Endothelial cell (in vitro differentiated cells): ENCODE data around the gene RAB11A. TPM values are rescaled to one million over a fixed set of nuclear protein-coding genes. Genes with fewer than 3 reads are reported as not detected.

ENCODE experiments used
- DNase-seq: peaks from one replicate; pipeline ENCODE4 v3.0.0; 2021; ENCODE audit warnings: low spot score
- H3K27ac Mint-ChIP-seq: one replicate; pipeline ENCODE4 v1.8.0; 2021; ENCODE audit warnings: mixed read lengths, inconsistent platforms; ENCODE audit not compliant: unreplicated experiment
- H3K27me3 Mint-ChIP-seq: one replicate; pipeline ENCODE4 v1.8.0; 2021; ENCODE audit warnings: mild to moderate bottlenecking, moderate library complexity, mixed read lengths, inconsistent platforms; ENCODE audit not compliant: unreplicated experiment
- H3K36me3 Mint-ChIP-seq: one replicate; pipeline ENCODE4 v1.8.0; 2021; ENCODE audit warnings: mild to moderate bottlenecking, low read depth, mixed read lengths, inconsistent platforms; ENCODE audit not compliant: unreplicated experiment
- H3K4me1 Mint-ChIP-seq: one replicate; pipeline ENCODE4 v1.8.0; 2021; ENCODE audit warnings: mild to moderate bottlenecking, mixed read lengths, inconsistent platforms; ENCODE audit not compliant: unreplicated experiment
- H3K4me3 Mint-ChIP-seq: one replicate; pipeline ENCODE4 v1.8.0; 2021; ENCODE audit warnings: mild to moderate bottlenecking, mixed read lengths, inconsistent platforms; ENCODE audit not compliant: unreplicated experiment
- H3K9me3 Mint-ChIP-seq: one replicate; pipeline ENCODE4 v1.8.0; 2021; ENCODE audit warnings: mixed read lengths, inconsistent platforms; ENCODE audit not compliant: unreplicated experiment
- CTCF ChIP-seq: fragments of 200-600 bp; sonication (generic); IDR thresholded peaks from one replicate; pipeline ENCODE4 v1.5.0; 2021; ENCODE audit warnings: antibody characterized with exemption; ENCODE audit not compliant: unreplicated experiment
- total RNA-seq: library from RNA; stranded (reverse); fragmentation: NEBNext Ultra II Directional; extraction: Animal tissue kit (Norgen Biotek cat#: 25700); gene quantifications from one replicate; pipeline ENCODE4 v1.2.1, GENCODE V29; 2021; ENCODE audit not compliant: unreplicated experiment

The RAB11A gene
- total RNA-seq, 1 donor from 2014 or later, result 482 TPM

GRCh38 chr15:65900488-65900887 lies 31.2 kb downstream of the RAB11A start:
- no peaks in the 10 kb centered on the region for H3K9me3 Mint-ChIP-seq
- TF ChIP-seq CTCF, result no peak
- no peaks in the 10 kb centered on the region for H3K27me3 Mint-ChIP-seq
- H3K4me1 Mint-ChIP-seq, result peaks cover 9% of the 10 kb centered on the region
- peaks cover 55% of the 10 kb centered on the region for H3K36me3 Mint-ChIP-seq
- no peak overlapping the region for H3K4me3 Mint-ChIP-seq
- H3K27ac Mint-ChIP-seq, result no peak overlapping the region
- DNase-seq, result no peak

- no peak overlapping the region for H3K27ac Mint-ChIP-seq
- no peaks in the 10 kb centered on the region for H3K9me3 Mint-ChIP-seq
- no peak for TF ChIP-seq CTCF
- peaks cover 58% of the 10 kb centered on the region for H3K36me3 Mint-ChIP-seq
- no peak for DNase-seq
- peaks cover 9% of the 10 kb centered on the region for H3K4me1 Mint-ChIP-seq
- H3K4me3 Mint-ChIP-seq, result no peak overlapping the region
- no peaks in the 10 kb centered on the region for H3K27me3 Mint-ChIP-seq
Measured at GRCh38 chr15:65901336-65901735, 32.0 kb downstream of the RAB11A start.

GRCh38 chr15:65901836-65902235 lies 32.5 kb downstream of the RAB11A start:
- Mint-ChIP-seq H3K4me3 (no peak overlapping the region), H3K27ac (no peak overlapping the region), H3K36me3 (peaks cover 59% of the 10 kb centered on the region), H3K27me3 (no peaks in the 10 kb centered on the region), H3K9me3 (no peaks in the 10 kb centered on the region), H3K4me1 (peaks cover 9% of the 10 kb centered on the region)
- TF ChIP-seq CTCF, result no peak
- DNase-seq, result no peak

GRCh38 chr15:65902373-65902772 lies 33.1 kb downstream of the RAB11A start:
- no peak for TF ChIP-seq CTCF
- Mint-ChIP-seq H3K9me3 (no peaks in the 10 kb centered on the region), H3K27ac (no peak overlapping the region), H3K27me3 (no peaks in the 10 kb centered on the region), H3K4me1 (peaks cover 9% of the 10 kb centered on the region), H3K4me3 (no peak overlapping the region), H3K36me3 (peaks cover 62% of the 10 kb centered on the region)
- DNase-seq, result no peak

- DNase-seq, result no peak
- no peaks in the 10 kb centered on the region for H3K27me3 Mint-ChIP-seq
- no peak overlapping the region for H3K27ac Mint-ChIP-seq
Measured at GRCh38 chr15:65903296-65904073, 34.2 kb downstream of the RAB11A start.

More at GRCh38 chr15:65903296-65904073, 34.2 kb downstream of the RAB11A start:
- Mint-ChIP-seq H3K4me1 (peaks cover 9% of the 10 kb centered on the region), H3K4me3 (no peak overlapping the region), H3K9me3 (no peaks in the 10 kb centered on the region), H3K36me3 (peaks cover 62% of the 10 kb centered on the region)
- no peak for TF ChIP-seq CTCF
